Gastroesophageal sphincter (tissue), 4 donors: ENCODE measurements around the gene GRIK2. TPM values are rescaled to one million over a fixed set of nuclear protein-coding genes. Genes with fewer than 3 reads are reported as not detected.
"Not testable (repeated sequence)": the region's sequence is repeated elsewhere in the genome, so short reads cannot be mapped to it uniquely, and the experiment has no call there.

ENCODE experiments used
- ATAC-seq: fragments of 150-250 bp; one replicate; pipeline ENCODE4 v1.9.1; 2016; ENCODE audit warnings: mild to moderate bottlenecking, moderate library complexity
- H3K27ac ChIP-seq, 4 donors: fragments of 200-600 bp; sonication (generic) in 3 of 4; 1 replicate in 3 of 4; 2 replicates in 1 of 4; pipeline ENCODE4 v1.5.1; 2016 to 2019
- H3K27me3 ChIP-seq: fragments of 200-600 bp; sonication (generic); one replicate; pipeline ENCODE4 v1.5.1; 2019
- H3K36me3 ChIP-seq, 2 donors: fragments of 200-600 bp; sonication (generic); one replicate each; pipeline ENCODE4 v1.5.1; 2019; ENCODE audit warnings: control low read depth in 1 of 2
- H3K4me1 ChIP-seq, 3 donors: fragments of 200-600 bp; sonication (generic); 1 replicate in 2 of 3; 2 replicates in 1 of 3; pipeline ENCODE4 v1.5.1; 2016 to 2019; ENCODE audit warnings: control low read depth in 2 of 3
- H3K4me3 ChIP-seq, 2 donors: fragments of 200-600 bp; sonication (generic); one replicate each; pipeline ENCODE4 v1.5.1; 2019; ENCODE audit warnings: mild to moderate bottlenecking in 1 of 2, moderate library complexity in 1 of 2
- H3K9me3 ChIP-seq, 3 donors: fragments of 200-600 bp; sonication (generic); one replicate each; pipeline ENCODE4 v1.5.1; 2017 to 2019; ENCODE audit warnings: control low read depth in 2 of 3
- EP300 ChIP-seq: sonication (generic); formaldehyde crosslinking; IDR thresholded peaks from one replicate; pipeline ENCODE4 v1.6.1; 2017; ENCODE audit warnings: antibody characterized with exemption, mild to moderate bottlenecking
- POLR2A ChIP-seq, 2 donors: fragments of 450-650 bp; IDR thresholded peaks; one replicate each; pipeline ENCODE4 v1.6.1; 2017; ENCODE audit warnings: antibody characterized with exemption in 2 of 2, mild to moderate bottlenecking in 2 of 2, moderate library complexity in 1 of 2
- POLR2AphosphoS5 ChIP-seq: sonication (generic); formaldehyde crosslinking; IDR thresholded peaks from one replicate; pipeline ENCODE4 v1.6.1; 2017; ENCODE audit warnings: antibody characterized with exemption
- WGBS, 2 donors: methylation state at CpG; one replicate each; pipeline ENCODE4 v1.1.5; 2018; ENCODE audit warnings: low coverage in 1 of 2; 5-methylcytosine and 5-hydroxymethylcytosine counted together
- total RNA-seq, 4 donors: library from RNA; depleted of rRNA; stranded (reverse); fragments of >200 nt; gene quantifications; one replicate each; pipeline ENCODE4 v1.1.0, GENCODE V29; 2016
- TF ChIP-seq, protein P1 (sequence below), 4 experiments: fragments of 200-600 bp in 2 of 4; fragments of 450-650 bp in 2 of 4; sonication (generic) in 1 of 4; IDR thresholded peaks; one replicate each; pipeline ENCODE4 v1.5.1; 2017 to 2019; ENCODE audit warnings: antibody characterized with exemption in 4 of 4, mild to moderate bottlenecking in 2 of 4, moderate library complexity in 2 of 4

The GRIK2 gene
- total RNA-seq, 4 donors from 2014 or later = 0.82 to 2.2 (median 1.0) TPM

DNA sequence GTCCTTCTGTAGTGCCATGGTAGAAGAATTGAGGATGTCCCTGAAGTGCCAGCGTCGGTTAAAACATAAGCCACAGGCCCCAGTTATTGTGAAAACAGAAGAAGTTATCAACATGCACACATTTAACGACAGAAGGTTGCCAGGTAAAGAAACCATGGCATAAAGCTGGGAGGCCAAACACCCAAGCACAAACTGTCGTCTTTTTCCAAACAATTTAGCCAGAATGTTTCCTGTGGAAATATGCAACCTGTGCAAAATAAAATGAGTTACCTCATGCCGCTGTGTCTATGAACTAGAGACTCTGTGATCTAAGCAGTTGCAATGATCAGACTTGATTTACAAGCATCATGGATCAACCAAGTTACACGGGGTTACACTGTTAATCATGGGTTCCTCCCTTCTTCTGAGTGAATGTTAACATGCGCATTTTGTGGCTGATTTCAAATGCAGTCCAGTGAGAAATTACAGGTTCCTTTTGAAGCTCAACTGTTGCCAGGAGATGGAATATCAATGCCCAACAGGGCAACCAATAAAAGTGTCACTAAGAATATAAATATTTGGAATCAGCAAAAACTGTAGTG is 674.9 kb downstream of the GRIK2 start:
- 70 to 80% methylated on average over 3 to 7 of the region's 7 CpGs for WGBS, 2 donors
- TF ChIP-seq POLR2AphosphoS5 (no peak), POLR2A (IDR thresholded peaks at IDR 0.05) (no peak), EP300 (no peak)
- TF ChIP-seq, protein P1, sequence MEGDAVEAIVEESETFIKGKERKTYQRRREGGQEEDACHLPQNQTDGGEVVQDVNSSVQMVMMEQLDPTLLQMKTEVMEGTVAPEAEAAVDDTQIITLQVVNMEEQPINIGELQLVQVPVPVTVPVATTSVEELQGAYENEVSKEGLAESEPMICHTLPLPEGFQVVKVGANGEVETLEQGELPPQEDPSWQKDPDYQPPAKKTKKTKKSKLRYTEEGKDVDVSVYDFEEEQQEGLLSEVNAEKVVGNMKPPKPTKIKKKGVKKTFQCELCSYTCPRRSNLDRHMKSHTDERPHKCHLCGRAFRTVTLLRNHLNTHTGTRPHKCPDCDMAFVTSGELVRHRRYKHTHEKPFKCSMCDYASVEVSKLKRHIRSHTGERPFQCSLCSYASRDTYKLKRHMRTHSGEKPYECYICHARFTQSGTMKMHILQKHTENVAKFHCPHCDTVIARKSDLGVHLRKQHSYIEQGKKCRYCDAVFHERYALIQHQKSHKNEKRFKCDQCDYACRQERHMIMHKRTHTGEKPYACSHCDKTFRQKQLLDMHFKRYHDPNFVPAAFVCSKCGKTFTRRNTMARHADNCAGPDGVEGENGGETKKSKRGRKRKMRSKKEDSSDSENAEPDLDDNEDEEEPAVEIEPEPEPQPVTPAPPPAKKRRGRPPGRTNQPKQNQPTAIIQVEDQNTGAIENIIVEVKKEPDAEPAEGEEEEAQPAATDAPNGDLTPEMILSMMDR (IDR thresholded peaks at IDR 0.05) = no peak
- ATAC-seq = no peak
- H3K27ac ChIP-seq = no peak overlapping the region
- H3K4me1 ChIP-seq = no peaks in the 10 kb centered on the region
- no peaks in the 10 kb centered on the region for H3K27me3 ChIP-seq
- H3K9me3 ChIP-seq = no peaks in the 10 kb centered on the region
- no peak overlapping the region for H3K4me3 ChIP-seq
- H3K36me3 ChIP-seq = no peaks in the 10 kb centered on the region

DNA sequence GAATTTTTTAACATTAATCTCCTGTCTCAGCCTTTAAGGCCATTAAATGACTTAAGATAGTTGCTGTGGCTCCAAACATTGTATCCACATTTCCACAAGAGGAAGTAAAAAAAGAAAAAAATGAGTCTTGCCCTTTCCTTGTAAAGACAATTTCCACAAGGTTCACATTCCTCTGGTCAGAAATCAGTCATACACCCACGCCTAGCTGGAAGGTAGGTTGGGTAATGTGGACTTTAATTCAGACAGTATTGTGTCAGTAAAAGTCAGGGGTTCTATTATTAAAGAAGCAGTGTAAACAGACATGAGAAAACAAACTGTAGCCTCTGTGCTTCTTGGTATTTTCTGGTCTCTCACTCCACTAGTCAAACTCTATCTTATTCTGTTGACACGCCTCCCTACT is 682.0 kb downstream of the GRIK2 start:
- no peaks in the 10 kb centered on the region for H3K9me3 ChIP-seq
- no peak for ATAC-seq
- H3K4me3 ChIP-seq = no peak overlapping the region
- WGBS, 2 donors = 71 to 86% methylated on average over 2 of the region's 2 CpGs
- H3K27me3 ChIP-seq = no peaks in the 10 kb centered on the region
- H3K27ac ChIP-seq = no peak overlapping the region
- no peak for TF ChIP-seq EP300
- no peak for TF ChIP-seq POLR2AphosphoS5
- no peak for TF ChIP-seq POLR2A (IDR thresholded peaks at IDR 0.05)
- TF ChIP-seq, protein P1 (IDR thresholded peaks at IDR 0.05) = no peak
- no peaks in the 10 kb centered on the region for H3K36me3 ChIP-seq
- no peaks in the 10 kb centered on the region for H3K4me1 ChIP-seq

DNA sequence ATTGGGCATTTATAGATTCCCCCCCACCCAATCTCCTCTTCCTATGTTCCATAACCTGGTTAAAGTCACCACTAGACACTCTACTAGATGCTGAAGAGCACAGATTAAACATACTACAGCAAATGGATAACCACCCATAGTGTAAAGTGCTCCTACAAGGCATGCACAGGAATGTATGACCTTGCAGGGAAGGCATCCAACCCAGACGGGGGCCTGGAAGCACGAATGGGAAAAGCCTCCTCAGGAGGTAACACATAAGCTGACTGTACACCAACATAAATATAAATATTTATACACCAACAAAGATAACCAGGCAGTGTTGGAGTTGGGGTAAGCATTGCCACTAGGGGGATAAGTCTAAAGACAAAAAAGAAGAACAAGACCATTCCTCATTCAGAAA is 691.7 kb downstream of the GRIK2 start:
- TF ChIP-seq, protein P1 (IDR thresholded peaks at IDR 0.05) = no peak
- TF ChIP-seq POLR2A (IDR thresholded peaks at IDR 0.05) = no peak
- no peak for TF ChIP-seq EP300
- TF ChIP-seq POLR2AphosphoS5 = no peak
- H3K27me3 ChIP-seq = no peaks in the 10 kb centered on the region
- no peak for ATAC-seq
- H3K4me3 ChIP-seq = no peak overlapping the region
- no peaks in the 10 kb centered on the region for H3K9me3 ChIP-seq
- WGBS, 2 donors = 43 to 44% methylated on average over 1 to 2 of the region's 2 CpGs
- no peaks in the 10 kb centered on the region for H3K36me3 ChIP-seq
- no peaks in the 10 kb centered on the region for H3K4me1 ChIP-seq
- H3K27ac ChIP-seq = no peak overlapping the region

- 81 to 92% methylated on average over 3 to 9 of the region's 19 CpGs for WGBS, 2 donors
- not testable (repeated sequence) for H3K4me3 ChIP-seq, H3K27ac ChIP-seq, H3K9me3 ChIP-seq, H3K4me1 ChIP-seq, ATAC-seq, H3K36me3 ChIP-seq, H3K27me3 ChIP-seq
Observed at GRCh38 chr6:102088160-102088559, 694.7 kb downstream of the GRIK2 start.

- Histone ChIP-seq H3K4me1 (no peaks in the 10 kb centered on the region), H3K27ac (no peak overlapping the region), H3K27me3 (no peaks in the 10 kb centered on the region), H3K36me3 (no peaks in the 10 kb centered on the region), H3K9me3 (peaks cover 0 to 4% (median 0%) of the 10 kb centered on the region in 3 donors), H3K4me3 (no peak overlapping the region)
- WGBS, 2 donors = no CpG with 5 or more reads among the region's 2 CpGs
- ATAC-seq = no peak
- TF ChIP-seq, protein P1 (IDR thresholded peaks at IDR 0.05) = no peak
- TF ChIP-seq POLR2AphosphoS5 = no peak
- TF ChIP-seq POLR2A (IDR thresholded peaks at IDR 0.05) = no peak
- TF ChIP-seq EP300 = no peak
Observed at GRCh38 chr6:102114402-102114801, 720.9 kb downstream of the GRIK2 start.
